Measurements from ENCODE around the gene ABRACL.
A peak's percentile ranks its signal among the peaks of the same experiment; 100 is the strongest.
"Not testable (repeated sequence)": the region's sequence is repeated elsewhere in the genome, so short reads cannot be mapped to it uniquely, and the experiment has no call there.

The ABRACL gene

GRCh38 chr6:139028658-139029469, at the start of gene ABRACL:
ABRACL (plus strand) TSS chr6:139028745; CDS start chr6:139034161, 5,416 bp downstream.
- DNase-seq = peak; percentile 90

GRCh38 chr6:138979365-138979764, 49.2 kb upstream of the ABRACL start:
- DNase-seq = no peak

- DNase-seq = no peak
Measured at GRCh38 chr6:138979813-138980668, 48.5 kb upstream of the ABRACL start.

GRCh38 chr6:138981416-138981815, 47.1 kb upstream of the ABRACL start:
- no peak for DNase-seq

- no peak for DNase-seq
Measured at GRCh38 chr6:138986578-138986977, 42.0 kb upstream of the ABRACL start.

GRCh38 chr6:138987080-138987642, 41.4 kb upstream of the ABRACL start:
- peak; percentile 27 for DNase-seq

- peak; percentile 92 for DNase-seq
Measured at GRCh38 chr6:138987643-138988468, 40.7 kb upstream of the ABRACL start, which contains the start of gene REPS1. REPS1 (minus strand) TSS chr6:138988253; CDS start chr6:138987682, 571 bp downstream.

- DNase-seq = no peak
Measured at GRCh38 chr6:138988469-138988834, 40.1 kb upstream of the ABRACL start.

- DNase-seq = no peak
Measured at GRCh38 chr6:138989098-138989983, 39.2 kb upstream of the ABRACL start.

- no peak for DNase-seq
Measured at GRCh38 chr6:138991206-138991605, 37.3 kb upstream of the ABRACL start.

GRCh38 chr6:138992965-138993364, 35.6 kb upstream of the ABRACL start:
- not testable (repeated sequence) for DNase-seq

GRCh38 chr6:138993410-138993809, 35.1 kb upstream of the ABRACL start:
- not testable (repeated sequence) for DNase-seq

- no peak for DNase-seq
Measured at GRCh38 chr6:138996524-138996923, 32.0 kb upstream of the ABRACL start.

- DNase-seq = no peak
Measured at GRCh38 chr6:138997136-138997535, 31.4 kb upstream of the ABRACL start.

GRCh38 chr6:138999949-139000725, 28.4 kb upstream of the ABRACL start:
- DNase-seq = no peak

- no peak for DNase-seq
Measured at GRCh38 chr6:139003751-139004150, 24.8 kb upstream of the ABRACL start.

GRCh38 chr6:139006477-139006876, 22.1 kb upstream of the ABRACL start:
- no peak for DNase-seq

GRCh38 chr6:139007428-139007827, 21.1 kb upstream of the ABRACL start:
- DNase-seq = no peak

GRCh38 chr6:139008117-139008516, 20.4 kb upstream of the ABRACL start:
- no peak for DNase-seq

GRCh38 chr6:139010674-139011073, 17.9 kb upstream of the ABRACL start:
- DNase-seq = no peak

GRCh38 chr6:139011980-139012379, 16.6 kb upstream of the ABRACL start:
- DNase-seq = no peak

Measured in stimulated activated CD4-positive, alpha-beta T cell treated with anti-CD3 and anti-CD28 coated beads, Interleukin-4, amount 100 ng/mL, for 24 hours (primary cell).